LoVo (cell line): ENCODE results near the gene DCBLD1.
A peak's percentile ranks its signal among the peaks of the same experiment; 100 is the strongest.
"Not testable (repeated sequence)": the region's sequence is repeated elsewhere in the genome, so short reads cannot be mapped to it uniquely, and the experiment has no call there.

Experiments
- DNase-seq: peaks from one replicate; pipeline ENCODE4 v3.0.0-alpha.2; 2016; ENCODE audit warnings: low spot score

Gene DCBLD1

GRCh38 chr6:117482240-117483003 is at the start of gene DCBLD1:
Gene DCBLD1 (plus strand): TSS chr6:117482674. CDS start chr6:117482782, 108 bp downstream.
- peak; percentile 80 for DNase-seq

DNA sequence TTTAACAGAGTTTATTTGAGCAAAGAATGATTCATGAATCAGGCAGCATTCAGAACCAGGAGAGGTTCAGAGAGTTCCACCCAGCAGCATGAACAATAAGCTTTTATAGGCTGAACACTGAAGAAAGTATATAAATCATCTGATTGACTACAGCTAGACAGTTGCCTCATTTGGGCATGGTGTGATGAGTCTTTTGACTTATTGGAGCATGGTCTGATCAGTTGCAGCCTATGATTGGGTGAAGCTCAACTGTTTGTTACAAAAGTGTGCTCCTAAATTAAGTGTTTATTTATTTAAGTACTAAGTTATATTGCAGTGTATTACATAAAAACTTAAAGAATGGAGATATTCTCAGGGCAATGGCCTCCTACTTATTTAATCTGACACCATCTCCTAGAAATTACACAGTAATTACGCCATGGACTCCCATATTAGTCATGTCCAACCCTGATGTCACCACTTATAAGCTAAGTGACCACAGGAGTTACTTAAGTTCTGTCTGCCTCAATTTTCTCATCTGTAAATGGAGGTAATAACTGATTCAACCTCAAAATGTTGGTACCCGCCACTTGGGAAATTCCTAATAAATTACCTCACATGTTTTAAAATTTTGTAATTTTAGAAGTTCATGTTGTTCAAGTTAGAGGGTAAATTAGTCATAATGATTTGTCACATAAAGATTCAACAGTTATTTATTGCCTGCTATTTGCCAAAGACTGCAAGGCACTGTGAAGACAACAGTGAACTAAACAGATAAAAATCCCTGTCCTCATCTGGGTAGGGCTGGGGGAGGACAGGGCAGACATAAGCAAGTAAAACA is 41.6 kb upstream of the DCBLD1 start:
- DNase-seq, result peak; percentile 6

- DNase-seq, result no peak
Observed at GRCh38 chr6:117441824-117442264, 40.6 kb upstream of the DCBLD1 start.

DNA sequence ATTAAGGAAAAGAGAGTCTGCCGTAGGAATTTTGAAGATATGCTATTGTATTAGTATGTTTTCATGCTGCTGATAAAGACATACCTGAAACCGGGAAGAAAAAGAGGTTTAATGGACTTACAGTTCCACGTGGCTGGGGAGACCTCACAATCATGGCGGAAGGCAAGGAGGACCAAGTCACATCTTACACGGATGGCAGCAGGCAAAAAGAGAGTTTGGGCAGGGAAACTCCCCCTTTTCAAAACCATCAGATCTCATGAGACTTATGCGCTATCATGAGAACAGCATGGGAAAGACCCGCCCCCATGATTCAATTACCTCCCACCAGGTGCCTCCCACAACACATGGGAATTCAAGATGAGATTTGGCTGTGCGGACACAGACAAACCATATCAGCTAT is 40.2 kb upstream of the DCBLD1 start:
- not testable (repeated sequence) for DNase-seq

- DNase-seq, result no peak
Observed at GRCh38 chr6:117444600-117444999, 37.9 kb upstream of the DCBLD1 start.

DNA sequence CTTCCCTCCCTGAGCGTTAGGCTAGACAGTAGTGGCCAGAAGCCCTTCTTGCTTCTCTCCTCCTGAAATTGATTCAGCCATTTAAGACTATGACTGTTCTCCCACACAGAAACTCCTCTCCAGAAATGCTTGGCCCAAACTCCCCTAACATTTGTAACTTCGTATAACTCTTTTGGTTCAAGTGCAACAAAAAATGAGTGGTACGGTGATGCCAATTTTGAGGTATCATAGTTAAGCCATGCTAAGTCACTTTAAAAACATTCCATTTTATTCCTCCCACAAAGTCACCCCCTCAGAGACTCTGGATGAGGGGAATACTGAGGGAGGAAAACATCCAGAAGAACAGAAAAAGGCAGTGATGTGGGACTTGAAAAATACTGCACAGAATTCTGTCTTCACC is 35.6 kb upstream of the DCBLD1 start:
- no peak for DNase-seq

DNA sequence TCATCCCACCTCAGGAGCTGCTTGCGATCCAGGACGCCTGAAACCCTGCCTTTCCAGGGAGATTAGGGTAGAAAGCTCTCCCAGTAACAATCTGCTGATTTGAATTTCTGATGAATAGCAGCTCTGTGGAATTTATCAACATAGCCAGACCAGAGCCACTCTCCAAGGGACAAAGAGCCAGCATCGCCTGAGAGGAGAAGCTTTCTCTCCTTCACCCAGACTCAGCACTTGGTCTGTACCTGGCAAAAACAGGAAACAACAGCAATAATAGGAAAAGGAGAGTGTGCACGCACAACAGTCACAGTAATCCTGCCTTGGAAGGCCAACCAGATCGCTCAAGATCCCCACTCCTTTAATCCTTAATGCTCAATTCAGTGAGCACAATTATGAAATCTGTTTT is 34.5 kb upstream of the DCBLD1 start:
- no peak for DNase-seq

GRCh38 chr6:117448732-117449485 is 33.6 kb upstream of the DCBLD1 start:
- DNase-seq, result peak; percentile 71

- peak; percentile 61 for DNase-seq
Observed at GRCh38 chr6:117449549-117450439, 32.7 kb upstream of the DCBLD1 start.

- DNase-seq, result no peak
Observed at GRCh38 chr6:117451671-117452070, 30.8 kb upstream of the DCBLD1 start.

- DNase-seq, result no peak
Observed at GRCh38 chr6:117456250-117456649, 26.2 kb upstream of the DCBLD1 start.

DNA sequence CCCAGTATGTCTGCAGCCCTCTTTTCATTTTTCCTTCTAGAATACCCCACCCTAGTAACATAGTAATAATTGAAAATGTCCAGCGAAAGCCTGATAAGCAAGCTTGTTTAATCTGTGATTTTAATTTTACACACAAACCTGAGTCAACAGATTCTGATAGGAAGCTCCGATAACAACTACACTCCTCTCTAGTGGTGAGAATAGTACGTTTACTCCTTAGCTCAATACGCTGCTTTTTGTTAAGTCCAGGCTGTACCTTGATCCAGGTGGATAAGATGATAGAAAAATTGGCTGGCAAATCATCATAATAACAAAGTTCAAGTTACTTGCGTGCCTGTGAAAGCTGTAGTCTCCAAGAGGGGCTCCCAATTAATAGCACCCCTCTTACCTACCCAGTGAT is 25.5 kb upstream of the DCBLD1 start:
- no peak for DNase-seq

GRCh38 chr6:117459204-117459944 is 23.1 kb upstream of the DCBLD1 start:
- no peak for DNase-seq

DNA sequence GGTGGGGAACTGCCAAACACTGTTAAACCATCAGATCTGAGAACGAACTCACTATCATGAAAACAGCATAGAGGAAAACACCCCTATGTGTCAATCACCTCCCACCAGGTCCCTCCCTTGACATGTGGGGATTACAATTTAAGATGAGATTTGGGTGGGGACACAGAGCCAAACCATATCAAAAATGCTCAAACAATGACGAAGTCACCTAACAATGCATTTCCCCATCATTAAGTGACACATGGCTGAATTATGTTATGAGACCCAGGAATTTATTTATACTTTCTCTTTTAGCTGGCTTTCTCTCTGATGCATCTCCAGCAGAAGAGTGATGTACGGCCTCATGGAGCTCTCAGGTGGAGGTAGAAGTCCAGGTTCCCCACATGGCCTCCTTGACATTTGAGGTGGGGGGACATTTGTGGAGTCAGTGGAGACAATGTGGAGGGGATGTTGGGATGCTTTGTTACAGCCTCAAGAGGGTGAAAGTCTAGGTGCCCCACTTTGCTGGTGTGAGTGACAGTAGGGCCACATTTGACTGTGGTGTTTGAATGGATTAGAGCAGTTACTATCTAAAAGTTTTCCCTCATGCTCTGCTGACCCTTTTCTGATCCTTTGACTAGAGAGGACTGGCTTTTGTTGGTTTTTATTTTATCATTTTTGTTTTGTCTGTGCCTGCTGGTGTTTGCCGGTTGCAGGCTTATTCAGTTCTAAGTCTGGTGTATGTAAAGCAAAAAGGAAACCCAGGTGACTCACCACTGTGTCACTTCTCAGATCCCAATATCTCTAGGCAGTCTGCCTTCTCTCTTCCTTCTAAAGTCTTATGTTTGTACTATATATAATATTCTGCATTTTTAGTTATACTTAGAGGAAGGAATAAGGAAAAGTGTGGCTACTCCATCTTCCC is 18.5 kb upstream of the DCBLD1 start:
- DNase-seq, result no peak

GRCh38 chr6:117464700-117465099 is 17.8 kb upstream of the DCBLD1 start:
- no peak for DNase-seq

DNA sequence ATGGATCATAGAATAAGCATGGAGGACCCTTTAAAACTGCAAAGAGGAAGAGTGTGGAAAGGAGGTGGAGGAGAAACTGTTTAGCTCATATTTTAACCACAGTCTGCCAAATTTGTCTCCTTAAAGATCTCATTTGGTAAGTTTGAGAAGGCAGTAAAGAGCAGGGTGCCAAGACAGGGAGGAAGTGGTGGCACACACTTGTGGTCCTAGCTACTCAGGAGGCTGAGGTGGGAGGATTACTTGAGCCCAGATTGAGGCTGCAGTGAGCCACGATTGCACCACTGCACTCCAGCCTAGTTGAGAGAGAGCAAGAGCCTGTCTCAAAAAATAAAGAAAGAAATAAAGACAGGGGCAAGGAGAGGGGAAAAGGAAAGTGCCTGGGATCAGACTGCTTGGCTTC is 16.8 kb upstream of the DCBLD1 start:
- DNase-seq, result no peak

GRCh38 chr6:117467876-117468275 is 14.6 kb upstream of the DCBLD1 start:
- no peak for DNase-seq

DNA sequence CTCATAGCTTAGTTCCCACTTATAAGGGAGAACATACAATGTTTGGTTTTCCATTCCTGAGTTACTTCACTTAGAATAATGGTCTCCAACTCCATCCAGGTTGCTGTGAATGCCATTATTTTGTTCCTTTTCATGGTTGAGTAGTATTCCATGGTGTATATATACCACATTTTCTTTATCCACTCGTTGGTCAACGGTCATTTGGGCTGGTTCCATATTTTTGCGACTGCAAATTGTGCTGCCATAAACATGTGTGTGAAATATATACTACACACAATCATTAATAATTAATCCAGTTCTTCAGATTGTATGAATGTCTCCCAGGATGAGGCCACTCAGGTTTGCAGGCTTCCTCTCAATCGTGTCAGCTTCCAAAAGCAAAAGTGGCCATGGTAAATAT is 13.9 kb upstream of the DCBLD1 start:
- DNase-seq, result not testable (repeated sequence)

DNA sequence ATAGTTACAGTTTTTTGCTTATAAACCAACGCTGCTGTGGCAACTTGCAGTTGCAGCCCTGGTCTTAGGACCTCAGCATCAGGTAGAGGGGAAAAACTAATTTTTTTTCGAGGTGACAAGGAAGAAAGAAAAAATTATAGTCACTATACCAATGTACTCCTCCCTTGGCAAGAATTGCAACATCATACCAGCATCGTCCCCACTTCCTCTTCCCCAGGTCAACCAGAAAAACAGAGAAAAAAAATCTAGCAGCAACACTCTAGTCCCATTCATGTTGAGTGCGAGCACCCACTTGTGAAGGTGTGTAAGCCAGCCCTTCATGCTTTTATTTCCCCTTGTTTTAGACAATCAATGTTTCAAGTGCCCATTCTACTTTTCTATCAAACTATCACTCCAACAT is 13.1 kb upstream of the DCBLD1 start:
- DNase-seq, result no peak

DNA sequence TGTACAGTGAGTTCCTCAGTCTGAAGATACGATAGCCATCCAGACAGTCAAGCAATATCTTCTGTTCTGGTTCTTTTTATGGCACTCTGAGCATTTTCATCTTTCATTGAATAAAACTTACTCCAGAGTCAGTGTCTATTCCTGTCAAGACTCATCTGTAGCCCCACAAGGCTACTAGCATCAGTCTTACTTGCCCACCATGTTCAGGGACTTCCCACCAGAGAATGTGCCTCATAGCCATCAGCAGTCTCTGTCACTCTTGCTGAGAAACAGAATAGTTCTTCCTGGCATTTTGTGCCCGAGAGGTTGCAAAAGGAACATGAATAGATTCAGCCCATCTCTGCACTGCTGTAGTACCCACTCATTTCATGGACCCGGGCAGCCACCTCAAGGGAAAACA is 12.7 kb upstream of the DCBLD1 start:
- no peak for DNase-seq
